22Rv1 (cell line): ENCODE results near the gene FAF1.

ENCODE experiments used
- CTCF ChIP-seq: fragments of 450-650 bp; IDR thresholded peaks from 2 replicates; pipeline ENCODE4 v1.5.1; 2017; ENCODE audit warnings: mild to moderate bottlenecking
- ZFX ChIP-seq: fragments of 450-650 bp; IDR thresholded peaks from 2 replicates; pipeline ENCODE4 v1.6.1; 2017; ENCODE audit warnings: antibody characterized with exemption, borderline replicate concordance

- TF ChIP-seq CTCF (no peak), ZFX (no peak)
These were observed 107.2 kb downstream of the FAF1 start for GRCh38 chr1:50852889-50853288.
